Measurements from ENCODE around the gene F8.

GRCh38 chrX:154900323-154900722 lies 122.2 kb downstream of the F8 start:
- TF ChIP-seq CTCF (conservative IDR thresholded peaks at IDR 0.05): no peak
- no peak for TF ChIP-seq EZH2 (IDR thresholded peaks at IDR 0.05; ENCODE audit: low read depth)
